Central memory CD8-positive, alpha-beta T cell (primary cell): Measurements from ENCODE around the gene TFB1M.
"Not testable (repeated sequence)": the region's sequence is repeated elsewhere in the genome, so short reads cannot be mapped to it uniquely, and the experiment has no call there.

Experiments used
- ATAC-seq: fragments of 150-1000 bp; cut with Tn5 transposase; replicated peaks from 2 replicates; pipeline ENCODE4 v1.10.0; 2022; ENCODE audit warnings: mild to moderate bottlenecking, moderate FRiP score, moderate number of reproducible peaks; ENCODE audit not compliant: poor library complexity, severe bottlenecking; ENCODE audit errors: extremely low read depth
- DNase-seq, 2 donors: peaks; one replicate each; pipeline ENCODE4 v3.0.0; 2021; ENCODE audit warnings: low spot score in 2 of 2
- H3K27ac Mint-ChIP-seq: one replicate; pipeline ENCODE4 v1.8.0; 2022; ENCODE audit warnings: low read depth, mild to moderate bottlenecking, moderate library complexity, mixed read lengths
- H3K27me3 Mint-ChIP-seq: one replicate; pipeline ENCODE4 v1.8.0; 2022; ENCODE audit warnings: mixed read lengths
- H3K36me3 Mint-ChIP-seq: one replicate; pipeline ENCODE4 v1.8.0; 2022; ENCODE audit warnings: mild to moderate bottlenecking, moderate library complexity, mixed read lengths; ENCODE audit not compliant: insufficient read depth
- H3K4me1 Mint-ChIP-seq: one replicate; pipeline ENCODE4 v1.8.0; 2022; ENCODE audit warnings: mixed read lengths
- H3K4me3 Mint-ChIP-seq: one replicate; pipeline ENCODE4 v1.8.0; 2022; ENCODE audit warnings: mild to moderate bottlenecking, moderate library complexity, mixed read lengths
- H3K9me3 Mint-ChIP-seq: one replicate; pipeline ENCODE4 v1.8.0; 2022; ENCODE audit warnings: mixed read lengths

Gene TFB1M

GRCh38 chr6:155341130-155341828 lies 27.0 kb upstream of the TFB1M start:
- ATAC-seq (no peak), DNase-seq (no peak)
- Mint-ChIP-seq H3K4me3 (no peak overlapping the region), H3K9me3 (peaks cover 5% of the 10 kb centered on the region), H3K27ac (no peak overlapping the region), H3K27me3 (peaks cover 32% of the 10 kb centered on the region), H3K4me1 (no peaks in the 10 kb centered on the region), H3K36me3 (peaks cover 2% of the 10 kb centered on the region)

GRCh38 chr6:155340464-155341129 lies 26.3 kb upstream of the TFB1M start:
- no peak overlapping the region for H3K4me3 Mint-ChIP-seq
- H3K27me3 Mint-ChIP-seq: peaks cover 25% of the 10 kb centered on the region
- DNase-seq: no peak
- H3K4me1 Mint-ChIP-seq: no peaks in the 10 kb centered on the region
- H3K36me3 Mint-ChIP-seq: peaks cover 2% of the 10 kb centered on the region
- no peak for ATAC-seq
- peaks cover 5% of the 10 kb centered on the region for H3K9me3 Mint-ChIP-seq
- no peak overlapping the region for H3K27ac Mint-ChIP-seq

- H3K9me3 Mint-ChIP-seq, ATAC-seq, H3K4me1 Mint-ChIP-seq, H3K4me3 Mint-ChIP-seq, H3K27ac Mint-ChIP-seq, H3K36me3 Mint-ChIP-seq, DNase-seq: not testable (repeated sequence)
- H3K27me3 Mint-ChIP-seq: peaks cover 19% of the 10 kb centered on the region
Observed at GRCh38 chr6:155339929-155340328, 25.6 kb upstream of the TFB1M start.

DNA sequence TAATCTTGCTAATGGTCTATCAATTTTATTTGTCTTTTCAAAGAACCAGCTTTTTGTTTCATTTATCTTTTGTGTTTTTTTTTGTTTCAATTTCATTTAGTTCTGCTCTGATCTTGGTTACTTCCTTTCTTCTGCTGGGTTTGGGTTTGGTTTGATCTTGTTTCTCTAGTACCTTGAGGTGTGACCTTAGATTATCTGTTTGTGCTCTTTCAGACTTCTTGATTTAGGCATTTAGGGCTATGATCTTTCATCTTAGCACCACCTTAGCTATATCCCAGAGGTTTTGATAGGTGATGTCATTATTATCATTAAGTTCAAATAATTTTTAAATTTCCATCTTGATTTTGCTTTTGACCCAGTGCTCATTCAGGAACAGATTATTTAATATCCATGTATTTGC lies 24.0 kb upstream of the TFB1M start:
- H3K27me3 Mint-ChIP-seq, DNase-seq, H3K27ac Mint-ChIP-seq, H3K4me1 Mint-ChIP-seq, ATAC-seq, H3K4me3 Mint-ChIP-seq, H3K9me3 Mint-ChIP-seq, H3K36me3 Mint-ChIP-seq: not testable (repeated sequence)

- Mint-ChIP-seq H3K4me3 (no peak overlapping the region), H3K36me3 (peaks cover 2% of the 10 kb centered on the region), H3K4me1 (no peaks in the 10 kb centered on the region), H3K9me3 (peaks cover 5% of the 10 kb centered on the region), H3K27ac (no peak overlapping the region), H3K27me3 (peaks cover 5% of the 10 kb centered on the region)
- no peak for ATAC-seq
- DNase-seq: no peak
Observed at GRCh38 chr6:155335265-155335664, 21.0 kb upstream of the TFB1M start.

GRCh38 chr6:155334073-155334472 lies 19.8 kb upstream of the TFB1M start:
- not testable (repeated sequence) for H3K4me3 Mint-ChIP-seq, H3K4me1 Mint-ChIP-seq, H3K27me3 Mint-ChIP-seq, H3K9me3 Mint-ChIP-seq, H3K27ac Mint-ChIP-seq, DNase-seq, ATAC-seq, H3K36me3 Mint-ChIP-seq

DNA sequence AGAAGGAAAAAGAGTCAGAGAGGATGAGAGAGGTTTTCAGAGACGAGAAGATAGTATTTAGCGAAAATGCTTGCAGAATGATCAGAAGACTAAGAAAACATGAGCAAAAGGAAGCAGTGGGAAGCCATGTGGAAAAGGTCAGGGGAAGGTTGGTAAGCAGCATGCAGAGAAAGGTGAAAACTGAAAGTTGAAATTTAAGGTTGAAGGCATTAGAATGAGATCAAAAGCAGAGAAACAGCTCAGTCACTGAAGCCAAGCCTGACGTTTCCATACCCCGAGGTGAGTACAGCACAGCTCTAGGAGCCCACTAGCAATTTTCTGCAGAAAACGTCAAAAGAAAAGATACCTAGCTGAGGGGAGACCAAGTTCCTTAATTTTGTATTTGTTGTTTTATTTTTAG lies 19.1 kb upstream of the TFB1M start:
- H3K27ac Mint-ChIP-seq: no peak overlapping the region
- peaks cover 5% of the 10 kb centered on the region for H3K9me3 Mint-ChIP-seq
- peaks cover 2% of the 10 kb centered on the region for H3K36me3 Mint-ChIP-seq
- H3K4me1 Mint-ChIP-seq: no peaks in the 10 kb centered on the region
- H3K27me3 Mint-ChIP-seq: no peaks in the 10 kb centered on the region
- DNase-seq (no peak), ATAC-seq (no peak)
- no peak overlapping the region for H3K4me3 Mint-ChIP-seq

DNA sequence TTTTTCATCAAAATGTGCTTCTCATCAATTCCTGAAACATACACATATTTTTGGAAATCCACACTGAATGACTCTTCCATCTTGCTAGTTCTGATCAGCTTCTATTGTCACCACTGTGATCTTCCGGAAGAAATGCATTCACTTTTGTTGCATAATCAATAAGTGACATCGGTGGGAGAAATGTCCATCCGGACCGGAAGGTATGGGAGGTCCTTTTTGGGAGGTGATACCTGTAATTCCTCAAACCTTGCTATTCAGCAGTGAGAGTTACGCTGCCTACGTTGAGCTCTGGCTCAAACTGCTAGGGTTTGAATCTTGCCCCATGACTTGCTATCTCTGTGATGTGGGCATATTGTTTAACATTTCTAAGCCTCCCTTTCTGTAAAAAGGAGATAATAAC lies 16.6 kb upstream of the TFB1M start:
- Mint-ChIP-seq H3K4me1 (peaks cover 6% of the 10 kb centered on the region), H3K27ac (no peak overlapping the region), H3K27me3 (no peaks in the 10 kb centered on the region), H3K36me3 (no peaks in the 10 kb centered on the region), H3K9me3 (no peaks in the 10 kb centered on the region), H3K4me3 (no peak overlapping the region)
- DNase-seq (no peak), ATAC-seq (no peak)

DNA sequence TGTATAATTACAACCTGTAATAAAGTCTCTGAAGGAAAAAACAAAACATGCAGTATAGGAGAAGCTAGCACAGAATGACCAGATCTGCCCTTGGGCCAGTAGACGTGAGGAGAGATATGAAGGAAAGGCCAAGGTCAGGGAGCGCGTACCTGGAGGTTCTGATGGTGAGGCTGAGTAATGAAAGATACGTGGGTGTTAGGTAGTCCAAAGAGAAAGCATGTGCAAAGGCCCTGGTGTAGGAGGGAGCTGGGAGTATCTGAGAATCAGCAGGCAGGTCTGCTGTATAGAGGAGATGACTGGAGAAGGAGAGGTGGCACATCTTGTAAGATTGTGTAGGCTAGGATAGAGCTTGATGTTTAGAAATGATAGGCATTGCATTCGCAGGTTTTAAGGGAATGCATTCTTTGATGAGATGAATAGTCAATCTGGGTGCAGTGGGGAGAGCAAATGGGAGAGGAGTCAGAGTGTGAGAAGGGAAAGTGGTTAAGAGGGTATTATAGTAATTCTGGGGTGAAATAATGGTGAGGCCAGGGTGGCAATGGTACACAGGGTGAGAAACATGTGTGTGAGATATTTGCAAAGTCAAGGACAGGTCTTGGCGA lies 15.9 kb upstream of the TFB1M start:
- Mint-ChIP-seq H3K9me3 (no peaks in the 10 kb centered on the region), H3K4me1 (peaks cover 6% of the 10 kb centered on the region), H3K4me3 (no peak overlapping the region), H3K36me3 (no peaks in the 10 kb centered on the region), H3K27me3 (no peaks in the 10 kb centered on the region), H3K27ac (no peak overlapping the region)
- ATAC-seq: no peak
- no peak for DNase-seq

- H3K27ac Mint-ChIP-seq: no peak overlapping the region
Observed at GRCh38 chr6:155329460-155330132, 15.3 kb upstream of the TFB1M start.

GRCh38 chr6:155328539-155329459 lies 14.5 kb upstream of the TFB1M start:
- no peak for ATAC-seq
- Mint-ChIP-seq H3K27ac (no peak overlapping the region), H3K9me3 (no peaks in the 10 kb centered on the region), H3K4me3 (no peak overlapping the region), H3K27me3 (no peaks in the 10 kb centered on the region), H3K36me3 (no peaks in the 10 kb centered on the region), H3K4me1 (peaks cover 6% of the 10 kb centered on the region)
- DNase-seq: no peak

More at GRCh38 chr6:155329460-155330132, 15.3 kb upstream of the TFB1M start:
- DNase-seq (no peak), ATAC-seq (no peak)
- Mint-ChIP-seq H3K36me3 (no peaks in the 10 kb centered on the region), H3K4me1 (peaks cover 6% of the 10 kb centered on the region), H3K27me3 (no peaks in the 10 kb centered on the region), H3K9me3 (no peaks in the 10 kb centered on the region), H3K4me3 (no peak overlapping the region)

GRCh38 chr6:155328074-155328538 lies 13.8 kb upstream of the TFB1M start:
- Mint-ChIP-seq H3K4me1 (peaks cover 6% of the 10 kb centered on the region), H3K36me3 (no peaks in the 10 kb centered on the region), H3K4me3 (no peak overlapping the region), H3K9me3 (no peaks in the 10 kb centered on the region), H3K27me3 (no peaks in the 10 kb centered on the region), H3K27ac (no peak overlapping the region)
- DNase-seq: no peak
- no peak for ATAC-seq
